HCT116 (cell line): ENCODE data around the gene FAM53A. TPM values are rescaled to one million over a fixed set of nuclear protein-coding genes. Genes with fewer than 3 reads are reported as not detected.

Source experiments
- ATAC-seq: fragments of 200-7000 bp; cut with Tn5 transposase; 2 replicates; pipeline ENCODE4 v1.9.1; 2020; ENCODE audit warnings: mild to moderate bottlenecking, moderate library complexity
- BruUV-seq: library from RNA; stranded (reverse); fragments of 400-500 nt; replicated peaks from 2 replicates; lab custom pipeline; 2021; lab: Mats Ljungman, UMichigan
- CTCF ChIA-PET: fragments of 300-600 bp; sonication (Branson Sonifier 250); formaldehyde crosslinking; loops from one replicate; lab custom pipeline; 2021; ENCODE audit warnings: antibody characterized with exemption; lab: Charles Lee
- POLR2A ChIA-PET: fragments of 300-600, 350-600 bp; sonication (Branson Sonifier 250); formaldehyde crosslinking; loops from one replicate; lab custom pipeline; 2021; ENCODE audit warnings: antibody characterized with exemption; lab: Charles Lee
- RAD21 ChIA-PET, 2 experiments: fragments of 300-600 bp; sonication (Branson Sonifier 250); formaldehyde crosslinking; loops; one replicate each; lab custom pipeline; 2023; ENCODE audit warnings: low total read pairs in 2 of 2; ENCODE audit not compliant: uncharacterized antibody in 2 of 2, unreplicated experiment in 2 of 2, low non-redundant PET in 1 of 2; lab: Charles Lee
- DNase-seq: peaks from one replicate; pipeline ENCODE4 v3.0.0-alpha.2; 2010; ENCODE audit warnings: low read depth, low spot score
- H2AFZ ChIP-seq: fragments of 200-600 bp; shearing (Covaris generic), sonication (generic); 2 replicates; pipeline ENCODE4 v1.6.1; 2017; ENCODE audit warnings: low read depth, mixed run types, mixed read lengths, antibody characterized with exemption, low read length; ENCODE audit not compliant: poor library complexity, severe bottlenecking
- H3K27ac ChIP-seq: 2 replicates; pipeline ENCODE4 v1.5.1; 2012; ENCODE audit warnings: low read depth, low read length
- H3K27me3 ChIP-seq: fragments of 200-600 bp; sonication (generic); 2 replicates; pipeline ENCODE4 v1.6.1; 2016; ENCODE audit warnings: mixed run types, low read length, mixed read lengths; ENCODE audit not compliant: insufficient read depth
- H3K36me3 ChIP-seq, 2 experiments: fragments of 200-500 bp in 1 of 2; fragments of 200-600 bp in 1 of 2; sonication (Bioruptor generic) in 1 of 2; sonication (generic) in 1 of 2; 2 replicates each; pipeline versions ENCODE4 v1.5.1 to v1.6.1; 2014 to 2016; ENCODE audit warnings: low read length in 2 of 2, inconsistent platforms in 1 of 2, mixed read lengths in 1 of 2, mixed run types in 1 of 2; ENCODE audit not compliant: insufficient read depth in 2 of 2, control insufficient read depth in 1 of 2
- H3K4me1 ChIP-seq, 2 experiments: fragments of 200-600 bp in 1 of 2; sonication (generic) in 1 of 2; 2 replicates each; pipeline versions ENCODE4 v1.5.1 to v1.6.1; 2012 to 2017; ENCODE audit warnings: low read length in 2 of 2, inconsistent platforms in 1 of 2, mild to moderate bottlenecking in 1 of 2, mixed read lengths in 1 of 2, mixed run types in 1 of 2, moderate library complexity in 1 of 2; ENCODE audit not compliant: insufficient read depth in 2 of 2, control insufficient read depth in 1 of 2
- H3K4me2 ChIP-seq: fragments of 200-600 bp; sonication (generic); 2 replicates; pipeline ENCODE4 v1.6.1; 2017; ENCODE audit warnings: mixed run types, low read length, mixed read lengths
- H3K4me3 ChIP-seq, 2 experiments: fragments of 200-600 bp in 1 of 2; sonication (generic) in 1 of 2; replicated peaks in 1 of 2; 2 replicates each; pipeline ENCODE4 v1.5.1; 2011 to 2016; ENCODE audit warnings: low read length in 2 of 2, control low read depth in 1 of 2, low read depth in 1 of 2, mild to moderate bottlenecking in 1 of 2, mixed read lengths in 1 of 2, mixed run types in 1 of 2
- H3K79me2 ChIP-seq: fragments of 200-600 bp; sonication (generic); 2 replicates; pipeline ENCODE4 v1.6.1; 2017; ENCODE audit warnings: mild to moderate bottlenecking, mixed run types, low read length, moderate library complexity, mixed read lengths; ENCODE audit not compliant: insufficient read depth
- H3K9ac ChIP-seq: fragments of 200-600 bp; sonication (generic); 2 replicates; pipeline ENCODE4 v1.6.1; 2016; ENCODE audit warnings: low read length, mixed read lengths
- H3K9me2 ChIP-seq: fragments of 200-600 bp; sonication (generic), shearing (Covaris generic); 2 replicates; pipeline ENCODE4 v1.6.1; 2017; ENCODE audit warnings: mixed run types, mild to moderate bottlenecking, moderate library complexity; ENCODE audit not compliant: insufficient read depth
- H3K9me3 ChIP-seq, 2 experiments: fragments of 200-500 bp in 1 of 2; fragments of 200-600 bp in 1 of 2; sonication (Bioruptor generic) in 1 of 2; sonication (generic) in 1 of 2; 2 replicates each; pipeline ENCODE4 v1.6.1; 2014 to 2017; ENCODE audit warnings: low read length in 2 of 2, mixed read lengths in 2 of 2, inconsistent platforms in 1 of 2, low read depth in 1 of 2, mild to moderate bottlenecking in 1 of 2, mixed run types in 1 of 2, moderate library complexity in 1 of 2; ENCODE audit not compliant: control insufficient read depth in 1 of 2, insufficient read depth in 1 of 2
- H4K20me1 ChIP-seq: fragments of 200-600 bp; sonication (generic), shearing (Covaris generic); 2 replicates; pipeline ENCODE4 v1.6.1; 2017; ENCODE audit warnings: mixed run types, mild to moderate bottlenecking, moderate library complexity; ENCODE audit not compliant: insufficient read depth
- CEBPB ChIP-seq: IDR thresholded peaks from 2 replicates; pipeline ENCODE4 v1.6.1; 2012; ENCODE audit warnings: low read depth
- EGR1 ChIP-seq: IDR thresholded peaks from 2 replicates; pipeline ENCODE4 v1.6.1; 2012; ENCODE audit warnings: low read depth
- ELF1 ChIP-seq: IDR thresholded peaks from 2 replicates; pipeline ENCODE4 v1.6.1; 2012; ENCODE audit warnings: low read depth, borderline replicate concordance
- EZH2 ChIP-seq: fragments of 200-600 bp; sonication (generic); IDR thresholded peaks from 2 replicates; pipeline ENCODE4 v1.6.1; 2017; ENCODE audit warnings: antibody characterized with exemption, mixed run types
- POLR2A ChIP-seq: IDR thresholded peaks from 2 replicates; pipeline ENCODE4 v1.7.0; 2011; ENCODE audit warnings: borderline replicate concordance; ENCODE audit not compliant: insufficient read depth, insufficient read length; ENCODE audit errors: extremely low read depth
- POLR2AphosphoS5 ChIP-seq: IDR thresholded peaks from 2 replicates; pipeline ENCODE4 v1.6.1; 2011; ENCODE audit warnings: mild to moderate bottlenecking, low read depth, low read length, moderate library complexity
- RAD21 ChIP-seq: IDR thresholded peaks from 2 replicates; pipeline ENCODE4 v1.6.1; 2012; ENCODE audit warnings: low read depth, mild to moderate bottlenecking
- SIN3A ChIP-seq: IDR thresholded peaks from 2 replicates; pipeline ENCODE4 v1.6.1; 2012; ENCODE audit warnings: low read depth
- SP1 ChIP-seq: IDR thresholded peaks from 2 replicates; pipeline ENCODE4 v1.6.1; 2012; ENCODE audit warnings: low read depth
- SRF ChIP-seq: IDR thresholded peaks from 2 replicates; pipeline ENCODE4 v1.6.1; 2012; ENCODE audit warnings: low read depth
- TCF7L2 ChIP-seq: IDR thresholded peaks from 2 replicates; pipeline ENCODE4 v1.7.0; 2011; ENCODE audit warnings: borderline replicate concordance, inconsistent platforms; ENCODE audit not compliant: insufficient read depth, insufficient read length; ENCODE audit errors: extremely low read depth
- YY1 ChIP-seq: IDR thresholded peaks from 2 replicates; pipeline ENCODE4 v1.6.1; 2011; ENCODE audit warnings: low read length, low read depth, moderate library complexity, mild to moderate bottlenecking; ENCODE audit not compliant: insufficient replicate concordance; ENCODE audit errors: extremely low read depth
- ZFX ChIP-seq: fragments of 450-650 bp; IDR thresholded peaks from 2 replicates; pipeline ENCODE4 v1.6.1; 2017
- ZNF274 ChIP-seq: fragments of 200-500 bp; sonication (Bioruptor generic); IDR thresholded peaks from 2 replicates; pipeline ENCODE4 v1.6.1; 2014; ENCODE audit warnings: mild to moderate bottlenecking, low read depth, low read length, inconsistent platforms
- intact Hi-C: fragments of 100-400 bp; cut with micrococcal nuclease; formaldehyde crosslinking; loops from 2 replicates; pipeline ENCODE4 v1.10.0; 2022
- total RNA-seq: library from RNA; stranded (reverse); gene quantifications from one replicate; pipeline ENCODE4 v1.2.1, GENCODE V29; 2021; ENCODE audit not compliant: unreplicated experiment
- TF ChIP-seq, protein P1 (sequence below): IDR thresholded peaks from 2 replicates; pipeline ENCODE4 v1.6.1; 2012
- TF ChIP-seq, protein P2 (sequence below): IDR thresholded peaks from 2 replicates; pipeline ENCODE4 v1.6.1; 2012; ENCODE audit warnings: low read depth
- TF ChIP-seq, protein P3 (sequence below): IDR thresholded peaks from 2 replicates; pipeline ENCODE4 v1.6.1; 2012

Gene FAM53A
- total RNA-seq, 1 experiment from 2014 or later = 1.1 TPM

DNA sequence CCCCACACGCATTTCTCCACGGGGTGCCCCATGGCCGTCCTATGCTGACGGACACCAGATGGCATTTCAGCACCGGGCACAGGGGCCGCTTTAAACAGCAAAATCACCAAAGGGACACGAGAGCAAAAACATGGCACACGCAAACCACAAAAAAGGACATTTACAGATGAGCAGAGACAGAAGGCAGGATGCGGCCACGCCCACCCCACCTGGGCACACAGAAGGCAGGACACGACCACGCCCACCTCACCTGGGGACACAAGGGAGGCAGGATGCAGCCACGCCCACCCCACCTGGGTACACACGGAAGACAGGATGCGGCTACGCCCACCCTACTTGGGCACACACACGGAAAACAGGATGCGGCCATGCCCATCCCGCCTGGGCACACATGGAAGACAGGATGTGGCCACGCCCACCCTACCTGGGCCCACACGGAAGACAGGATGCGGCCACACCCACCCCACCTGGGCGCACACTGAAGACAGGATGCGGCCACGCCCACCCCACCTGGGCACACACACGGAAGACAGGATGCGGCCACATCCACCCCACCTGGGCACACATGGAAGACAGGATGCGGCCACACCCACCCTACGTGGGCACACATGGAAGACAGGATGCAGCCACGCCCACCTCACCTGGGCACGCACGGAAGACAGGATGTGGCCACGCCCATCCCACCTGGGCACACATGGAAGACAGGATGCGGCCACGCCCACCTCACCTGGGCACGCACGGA is 69.1 kb downstream of the FAM53A start (continued):
- no peak for TF ChIP-seq YY1
- TF ChIP-seq, protein P1, sequence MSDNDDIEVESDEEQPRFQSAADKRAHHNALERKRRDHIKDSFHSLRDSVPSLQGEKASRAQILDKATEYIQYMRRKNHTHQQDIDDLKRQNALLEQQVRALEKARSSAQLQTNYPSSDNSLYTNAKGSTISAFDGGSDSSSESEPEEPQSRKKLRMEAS = no peak
- TF ChIP-seq ZFX = no peak
- TF ChIP-seq SIN3A = no peak
- TF ChIP-seq EGR1 = no peak
- TF ChIP-seq, protein P2, sequence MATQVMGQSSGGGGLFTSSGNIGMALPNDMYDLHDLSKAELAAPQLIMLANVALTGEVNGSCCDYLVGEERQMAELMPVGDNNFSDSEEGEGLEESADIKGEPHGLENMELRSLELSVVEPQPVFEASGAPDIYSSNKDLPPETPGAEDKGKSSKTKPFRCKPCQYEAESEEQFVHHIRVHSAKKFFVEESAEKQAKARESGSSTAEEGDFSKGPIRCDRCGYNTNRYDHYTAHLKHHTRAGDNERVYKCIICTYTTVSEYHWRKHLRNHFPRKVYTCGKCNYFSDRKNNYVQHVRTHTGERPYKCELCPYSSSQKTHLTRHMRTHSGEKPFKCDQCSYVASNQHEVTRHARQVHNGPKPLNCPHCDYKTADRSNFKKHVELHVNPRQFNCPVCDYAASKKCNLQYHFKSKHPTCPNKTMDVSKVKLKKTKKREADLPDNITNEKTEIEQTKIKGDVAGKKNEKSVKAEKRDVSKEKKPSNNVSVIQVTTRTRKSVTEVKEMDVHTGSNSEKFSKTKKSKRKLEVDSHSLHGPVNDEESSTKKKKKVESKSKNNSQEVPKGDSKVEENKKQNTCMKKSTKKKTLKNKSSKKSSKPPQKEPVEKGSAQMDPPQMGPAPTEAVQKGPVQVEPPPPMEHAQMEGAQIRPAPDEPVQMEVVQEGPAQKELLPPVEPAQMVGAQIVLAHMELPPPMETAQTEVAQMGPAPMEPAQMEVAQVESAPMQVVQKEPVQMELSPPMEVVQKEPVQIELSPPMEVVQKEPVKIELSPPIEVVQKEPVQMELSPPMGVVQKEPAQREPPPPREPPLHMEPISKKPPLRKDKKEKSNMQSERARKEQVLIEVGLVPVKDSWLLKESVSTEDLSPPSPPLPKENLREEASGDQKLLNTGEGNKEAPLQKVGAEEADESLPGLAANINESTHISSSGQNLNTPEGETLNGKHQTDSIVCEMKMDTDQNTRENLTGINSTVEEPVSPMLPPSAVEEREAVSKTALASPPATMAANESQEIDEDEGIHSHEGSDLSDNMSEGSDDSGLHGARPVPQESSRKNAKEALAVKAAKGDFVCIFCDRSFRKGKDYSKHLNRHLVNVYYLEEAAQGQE = no peak
- TF ChIP-seq EZH2 = no peak

DNA sequence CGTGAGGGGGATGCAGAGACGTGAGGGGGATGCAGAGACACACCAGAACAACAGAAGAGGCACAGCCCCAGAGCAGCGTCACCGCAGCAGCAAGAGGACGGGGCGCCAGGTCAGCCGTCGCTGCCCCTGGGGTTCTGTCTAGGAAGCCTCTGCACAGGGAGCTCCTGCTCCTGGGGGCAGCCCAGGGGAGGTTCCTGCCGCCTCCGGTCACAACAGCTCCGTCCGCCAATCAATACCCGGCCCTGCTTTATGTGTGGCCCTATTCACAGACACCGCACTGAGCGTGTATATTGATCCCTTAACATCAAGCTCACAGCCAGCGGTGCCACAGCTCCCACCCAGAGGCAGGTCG is 69.6 kb downstream of the FAM53A start:
- ChIA-PET POLR2A (no interaction called here), CTCF (no interaction called here), RAD21 (no interaction called here)
- H3K36me3 ChIP-seq = no peaks in the 10 kb centered on the region
- no peaks in the 10 kb centered on the region for H3K9me3 ChIP-seq
- no peak overlapping the region for H3K9ac ChIP-seq
- H3K79me2 ChIP-seq = no peaks in the 10 kb centered on the region
- DNase-seq = no peak
- intact Hi-C loops = no loop called here
- ATAC-seq = no peak
- no TSS peak for BruUV-seq
- H3K4me2 ChIP-seq = 0 out of 2 replicates have a peak overlapping the region, but pooled peaks have one; percentile 17
- H2AFZ ChIP-seq = no peak overlapping the region
- no peaks in the 10 kb centered on the region for H3K27me3 ChIP-seq
- no peaks in the 10 kb centered on the region for H3K9me2 ChIP-seq
- no peak overlapping the region for H3K27ac ChIP-seq
- peaks cover 0 to 13% of the 10 kb centered on the region in 2 experiments; a peak in 2 of 4 replicates for H3K4me1 ChIP-seq
- no peaks in the 10 kb centered on the region for H4K20me1 ChIP-seq
- H3K4me3 ChIP-seq = no peak overlapping the region
- no peak for TF ChIP-seq SRF
- TF ChIP-seq, protein P1 = no peak
- no peak for TF ChIP-seq SIN3A
- TF ChIP-seq POLR2AphosphoS5 = no peak
- TF ChIP-seq ZFX = no peak
- no peak for TF ChIP-seq EZH2
- TF ChIP-seq, protein P3, sequence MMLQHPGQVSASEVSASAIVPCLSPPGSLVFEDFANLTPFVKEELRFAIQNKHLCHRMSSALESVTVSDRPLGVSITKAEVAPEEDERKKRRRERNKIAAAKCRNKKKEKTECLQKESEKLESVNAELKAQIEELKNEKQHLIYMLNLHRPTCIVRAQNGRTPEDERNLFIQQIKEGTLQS = no peak
- no peak for TF ChIP-seq YY1
- TF ChIP-seq ELF1 = no peak
- no peak for TF ChIP-seq CEBPB
- no peak for TF ChIP-seq TCF7L2
- no peak for TF ChIP-seq POLR2A
- no peak for TF ChIP-seq EGR1
- TF ChIP-seq, protein P2 = no peak
- no peak for TF ChIP-seq SP1
- no peak for TF ChIP-seq RAD21
- no peak for TF ChIP-seq ZNF274
